ENCODE results near the gene MCHR2. TPM values are rescaled to one million over a fixed set of nuclear protein-coding genes. Genes with fewer than 3 reads are reported as not detected.

The MCHR2 gene
- total RNA-seq, 2 experiments from 2014 or later = not detected

GRCh38 chr6:99871641-99872040 is 122.4 kb downstream of the MCHR2 start:
- ATAC-seq (ENCODE audit: poor library complexity) = no peak
- no peak for DNase-seq
- no peak overlapping the region for H3K27ac Mint-ChIP-seq
- H3K4me1 ChIP-seq (ENCODE audit: insufficient read depth, low read length) = peaks cover 5% of the 10 kb centered on the region
- no peaks in the 10 kb centered on the region for H3K9me3 ChIP-seq (ENCODE audit: control insufficient read depth in 1 of 2, insufficient read depth in 1 of 2, low read length in 2 of 2)
- no peaks in the 10 kb centered on the region for H3K36me3 ChIP-seq (ENCODE audit: insufficient read depth, low read length)
- H3K4me1 Mint-ChIP-seq (ENCODE audit: low read depth) = peaks cover 6% of the 10 kb centered on the region
- no peak overlapping the region for H3K4me3 Mint-ChIP-seq
- H3K27ac ChIP-seq (ENCODE audit: low read depth in 1 of 2, low read length in 2 of 2) = no peak overlapping the region
- H3K9me3 Mint-ChIP-seq = no peaks in the 10 kb centered on the region
- H3K4me3 ChIP-seq (ENCODE audit: low read length) = no peak overlapping the region
- no peak for TF ChIP-seq CTCF (IDR thresholded peaks at IDR 0.05)
- peaks cover 0 to 2% of the 10 kb centered on the region in 2 experiments for H3K27me3 ChIP-seq (ENCODE audit: control insufficient read depth in 1 of 2, insufficient read depth in 2 of 2, low read length in 2 of 2)
- intact Hi-C loops (cut with DNase I, micrococcal nuclease) = no loop called here
- POLR2A ChIA-PET = interaction anchor here (0.7 kb wide), 1 partner anchor 164 kb away, joined by 3 read pairs; no protein-coding TSS in a partner anchor
- CTCF ChIA-PET = no interaction called here
- H3K27me3 Mint-ChIP-seq = peaks cover 64% of the 10 kb centered on the region
- H3K36me3 Mint-ChIP-seq (ENCODE audit: low read depth) = no peaks in the 10 kb centered on the region
